GM23338 (cell line): ENCODE measurements around the gene SIRPB2. TPM values are rescaled to one million over a fixed set of nuclear protein-coding genes. Genes with fewer than 3 reads are reported as not detected.

ENCODE experiments used
- ATAC-seq: fragments of 200-7000 bp; cut with Tn5 transposase; 3 replicates; pipeline ENCODE4 v1.9.1; 2020
- DNase-seq: peaks from one replicate; pipeline ENCODE4 v3.0.0-alpha.2; 2015; ENCODE audit warnings: low spot score
- H2AFZ ChIP-seq: fragments of 200-600 bp; sonication (generic); 2 replicates; pipeline ENCODE4 v1.8.0; 2016; ENCODE audit warnings: antibody characterized with exemption, mild to moderate bottlenecking, moderate library complexity
- H3F3A ChIP-seq: fragments of 200-600 bp; sonication (generic); replicated peaks from 2 replicates; pipeline ENCODE4 v1.8.0; 2017; ENCODE audit warnings: antibody characterized with exemption, mixed run types, low read depth
- H3K27ac ChIP-seq: fragments of 200-600 bp; sonication (generic); 2 replicates; pipeline ENCODE4 v1.6.1; 2016; ENCODE audit warnings: low read depth
- H3K27me3 ChIP-seq: fragments of 200-600 bp; sonication (generic); 2 replicates; pipeline ENCODE4 v1.8.0; 2016; ENCODE audit warnings: mild to moderate bottlenecking, mixed run types, moderate library complexity; ENCODE audit not compliant: insufficient read depth
- H3K36me3 ChIP-seq: fragments of 200-600 bp; sonication (generic); 2 replicates; pipeline ENCODE4 v1.8.0; 2016; ENCODE audit warnings: mild to moderate bottlenecking; ENCODE audit not compliant: insufficient read depth
- H3K4me1 ChIP-seq: fragments of 200-600 bp; sonication (generic); 2 replicates; pipeline ENCODE4 v1.8.0; 2016; ENCODE audit warnings: mild to moderate bottlenecking, moderate library complexity; ENCODE audit not compliant: insufficient read depth
- H3K4me2 ChIP-seq: fragments of 200-600 bp; sonication (generic); 2 replicates; pipeline ENCODE4 v1.7.1; 2017; ENCODE audit warnings: mixed run types
- H3K4me3 ChIP-seq: fragments of 200-600 bp; sonication (generic); 2 replicates; pipeline ENCODE4 v1.6.1; 2016; ENCODE audit warnings: mixed run types
- H3K79me2 ChIP-seq: fragments of 200-600 bp; sonication (generic); replicated peaks from 2 replicates; pipeline ENCODE4 v1.8.0; 2017; ENCODE audit warnings: mild to moderate bottlenecking; ENCODE audit not compliant: insufficient read depth
- H3K9me2 ChIP-seq: fragments of 200-600 bp; sonication (generic); 2 replicates; pipeline ENCODE4 v1.8.0; 2017; ENCODE audit not compliant: insufficient read depth
- H4K20me1 ChIP-seq: fragments of 200-600 bp; sonication (generic); replicated peaks from 2 replicates; pipeline ENCODE4 v1.8.0; 2017; ENCODE audit warnings: mild to moderate bottlenecking; ENCODE audit not compliant: insufficient read depth
- H3K27ac Mint-ChIP-seq: 2 replicates; pipeline ENCODE4 v1.8.0; 2020; ENCODE audit warnings: inconsistent platforms, mild to moderate bottlenecking, moderate library complexity, mixed read lengths
- H3K27me3 Mint-ChIP-seq: 3 replicates; pipeline ENCODE4 v1.8.0; 2022; ENCODE audit warnings: low read depth, mild to moderate bottlenecking, moderate library complexity, mixed read lengths, inconsistent platforms; ENCODE audit not compliant: insufficient read depth, poor library complexity
- H3K36me3 Mint-ChIP-seq: 3 replicates; pipeline ENCODE4 v1.8.0; 2021; ENCODE audit warnings: low read depth, mild to moderate bottlenecking, inconsistent platforms, moderate library complexity, mixed read lengths
- H3K4me1 Mint-ChIP-seq: 3 replicates; pipeline ENCODE4 v1.8.0; 2020; ENCODE audit warnings: mild to moderate bottlenecking, inconsistent platforms, mixed read lengths
- H3K4me3 Mint-ChIP-seq: 3 replicates; pipeline ENCODE4 v1.8.0; 2021; ENCODE audit warnings: moderate library complexity, mild to moderate bottlenecking, inconsistent platforms, mixed read lengths
- H3K9me3 Mint-ChIP-seq: 3 replicates; pipeline ENCODE4 v1.8.0; 2020; ENCODE audit warnings: moderate library complexity, mild to moderate bottlenecking, inconsistent platforms, mixed read lengths
- CREB1 ChIP-seq: fragments of 250-450 bp; sonication (Bioruptor Pico); IDR thresholded peaks from 2 replicates; pipeline ENCODE4 v1.5.0; 2020; ENCODE audit warnings: low read depth, mild to moderate bottlenecking, moderate library complexity
- CTCF ChIP-seq, 2 experiments: fragments of 200-600 bp in 1 of 2; sonication (generic) in 1 of 2; conservative IDR thresholded peaks; 2 replicates each; pipeline versions ENCODE4 v1.5.1 to v1.6.1; 2016 to 2017; ENCODE audit warnings: antibody characterized with exemption in 2 of 2, low read depth in 2 of 2, mild to moderate bottlenecking in 2 of 2, moderate library complexity in 1 of 2
- ETS1 ChIP-seq: IDR thresholded peaks from 2 replicates; pipeline ENCODE4 v1.6.1; 2016; ENCODE audit warnings: antibody characterized with exemption
- EZH2 ChIP-seq: fragments of 200-600 bp; sonication (generic); IDR thresholded peaks from one replicate; pipeline ENCODE4 v1.8.0; 2017; ENCODE audit warnings: antibody characterized with exemption, mild to moderate bottlenecking, low read depth; ENCODE audit not compliant: unreplicated experiment
- EZH2phosphoT487 ChIP-seq: fragments of 200-600 bp; sonication (generic); IDR thresholded peaks from one replicate; pipeline ENCODE4 v1.8.1; 2018; ENCODE audit warnings: antibody characterized with exemption; ENCODE audit not compliant: unreplicated experiment
- JUNB ChIP-seq: IDR thresholded peaks from one replicate; pipeline ENCODE4 v1.6.1; 2016; ENCODE audit warnings: antibody characterized with exemption; ENCODE audit not compliant: unreplicated experiment
- NANOG ChIP-seq: IDR thresholded peaks from 2 replicates; pipeline ENCODE4 v1.6.1; 2016; ENCODE audit warnings: antibody characterized with exemption, borderline replicate concordance
- POLR2AphosphoS5 ChIP-seq: IDR thresholded peaks from 2 replicates; pipeline ENCODE4 v1.6.1; 2016; ENCODE audit warnings: antibody characterized with exemption, low read depth
- REST ChIP-seq: IDR thresholded peaks from one replicate; pipeline ENCODE4 v1.6.1; 2018; ENCODE audit warnings: antibody characterized with exemption; ENCODE audit not compliant: unreplicated experiment
- STAT1 ChIP-seq: IDR thresholded peaks from one replicate; pipeline ENCODE4 v1.6.1; 2016; ENCODE audit warnings: antibody characterized with exemption; ENCODE audit not compliant: unreplicated experiment
- ZNF114 ChIP-seq: fragments of 250-450 bp; sonication (Bioruptor Pico); IDR thresholded peaks from 2 replicates; pipeline ENCODE4 v1.5.0; 2020; ENCODE audit warnings: mild to moderate bottlenecking, moderate library complexity
- ZNF331 ChIP-seq: fragments of 250-450 bp; sonication (Bioruptor Pico); IDR thresholded peaks from 2 replicates; pipeline ENCODE4 v1.5.0; 2020; ENCODE audit warnings: low read depth, mild to moderate bottlenecking, moderate library complexity
- polyA plus RNA-seq: library from polyadenylated mRNA; unstranded; fragments of >200 nt; fragmentation: Nextera tagmentation; extraction: Ambion mirVana; gene quantifications from 2 replicates; pipeline ENCODE4 v1.2.1, GENCODE V29; 2016
- total RNA-seq: library from RNA; depleted of rRNA; stranded (reverse); fragments of >200 nt; shearing (Covaris generic); gene quantifications from 2 replicates; pipeline ENCODE4 v1.2.3, GENCODE V29; 2014
- TF ChIP-seq, protein P1 (sequence below): fragments of 250-450 bp; sonication (Bioruptor Pico); IDR thresholded peaks from 2 replicates; pipeline ENCODE4 v1.5.0; 2020; ENCODE audit warnings: mild to moderate bottlenecking, moderate library complexity

Gene SIRPB2
- total and polyA plus RNA-seq, 2 experiments from 2014 or later, result 0.29 TPM; not detected in 1

- no peaks in the 10 kb centered on the region for H3K4me1 ChIP-seq
- no peak overlapping the region for H3K27ac ChIP-seq
- H2AFZ ChIP-seq, result no peak overlapping the region
- H3K4me2 ChIP-seq, result no peak overlapping the region
- H3K27ac Mint-ChIP-seq, result no peak overlapping the region
- no peaks in the 10 kb centered on the region for H3K27me3 ChIP-seq
- H3K4me1 Mint-ChIP-seq, result no peaks in the 10 kb centered on the region
- H3K36me3 Mint-ChIP-seq, result no peaks in the 10 kb centered on the region
- H3K79me2 ChIP-seq, result no peaks in the 10 kb centered on the region
- TF ChIP-seq CTCF (conservative IDR thresholded peaks at IDR 0.05; ENCODE audit: low read depth in 2 of 2) (no peak), CREB1 (CRISPR knock-in tag) (no peak), ZNF331 (CRISPR knock-in tag) (no peak), JUNB (no peak), ETS1 (no peak), STAT1 (no peak), NANOG (no peak), REST (no peak), POLR2AphosphoS5 (no peak), ZNF114 (CRISPR knock-in tag) (no peak), EZH2phosphoT487 (no peak), EZH2 (no peak)
- TF ChIP-seq, protein P1, sequence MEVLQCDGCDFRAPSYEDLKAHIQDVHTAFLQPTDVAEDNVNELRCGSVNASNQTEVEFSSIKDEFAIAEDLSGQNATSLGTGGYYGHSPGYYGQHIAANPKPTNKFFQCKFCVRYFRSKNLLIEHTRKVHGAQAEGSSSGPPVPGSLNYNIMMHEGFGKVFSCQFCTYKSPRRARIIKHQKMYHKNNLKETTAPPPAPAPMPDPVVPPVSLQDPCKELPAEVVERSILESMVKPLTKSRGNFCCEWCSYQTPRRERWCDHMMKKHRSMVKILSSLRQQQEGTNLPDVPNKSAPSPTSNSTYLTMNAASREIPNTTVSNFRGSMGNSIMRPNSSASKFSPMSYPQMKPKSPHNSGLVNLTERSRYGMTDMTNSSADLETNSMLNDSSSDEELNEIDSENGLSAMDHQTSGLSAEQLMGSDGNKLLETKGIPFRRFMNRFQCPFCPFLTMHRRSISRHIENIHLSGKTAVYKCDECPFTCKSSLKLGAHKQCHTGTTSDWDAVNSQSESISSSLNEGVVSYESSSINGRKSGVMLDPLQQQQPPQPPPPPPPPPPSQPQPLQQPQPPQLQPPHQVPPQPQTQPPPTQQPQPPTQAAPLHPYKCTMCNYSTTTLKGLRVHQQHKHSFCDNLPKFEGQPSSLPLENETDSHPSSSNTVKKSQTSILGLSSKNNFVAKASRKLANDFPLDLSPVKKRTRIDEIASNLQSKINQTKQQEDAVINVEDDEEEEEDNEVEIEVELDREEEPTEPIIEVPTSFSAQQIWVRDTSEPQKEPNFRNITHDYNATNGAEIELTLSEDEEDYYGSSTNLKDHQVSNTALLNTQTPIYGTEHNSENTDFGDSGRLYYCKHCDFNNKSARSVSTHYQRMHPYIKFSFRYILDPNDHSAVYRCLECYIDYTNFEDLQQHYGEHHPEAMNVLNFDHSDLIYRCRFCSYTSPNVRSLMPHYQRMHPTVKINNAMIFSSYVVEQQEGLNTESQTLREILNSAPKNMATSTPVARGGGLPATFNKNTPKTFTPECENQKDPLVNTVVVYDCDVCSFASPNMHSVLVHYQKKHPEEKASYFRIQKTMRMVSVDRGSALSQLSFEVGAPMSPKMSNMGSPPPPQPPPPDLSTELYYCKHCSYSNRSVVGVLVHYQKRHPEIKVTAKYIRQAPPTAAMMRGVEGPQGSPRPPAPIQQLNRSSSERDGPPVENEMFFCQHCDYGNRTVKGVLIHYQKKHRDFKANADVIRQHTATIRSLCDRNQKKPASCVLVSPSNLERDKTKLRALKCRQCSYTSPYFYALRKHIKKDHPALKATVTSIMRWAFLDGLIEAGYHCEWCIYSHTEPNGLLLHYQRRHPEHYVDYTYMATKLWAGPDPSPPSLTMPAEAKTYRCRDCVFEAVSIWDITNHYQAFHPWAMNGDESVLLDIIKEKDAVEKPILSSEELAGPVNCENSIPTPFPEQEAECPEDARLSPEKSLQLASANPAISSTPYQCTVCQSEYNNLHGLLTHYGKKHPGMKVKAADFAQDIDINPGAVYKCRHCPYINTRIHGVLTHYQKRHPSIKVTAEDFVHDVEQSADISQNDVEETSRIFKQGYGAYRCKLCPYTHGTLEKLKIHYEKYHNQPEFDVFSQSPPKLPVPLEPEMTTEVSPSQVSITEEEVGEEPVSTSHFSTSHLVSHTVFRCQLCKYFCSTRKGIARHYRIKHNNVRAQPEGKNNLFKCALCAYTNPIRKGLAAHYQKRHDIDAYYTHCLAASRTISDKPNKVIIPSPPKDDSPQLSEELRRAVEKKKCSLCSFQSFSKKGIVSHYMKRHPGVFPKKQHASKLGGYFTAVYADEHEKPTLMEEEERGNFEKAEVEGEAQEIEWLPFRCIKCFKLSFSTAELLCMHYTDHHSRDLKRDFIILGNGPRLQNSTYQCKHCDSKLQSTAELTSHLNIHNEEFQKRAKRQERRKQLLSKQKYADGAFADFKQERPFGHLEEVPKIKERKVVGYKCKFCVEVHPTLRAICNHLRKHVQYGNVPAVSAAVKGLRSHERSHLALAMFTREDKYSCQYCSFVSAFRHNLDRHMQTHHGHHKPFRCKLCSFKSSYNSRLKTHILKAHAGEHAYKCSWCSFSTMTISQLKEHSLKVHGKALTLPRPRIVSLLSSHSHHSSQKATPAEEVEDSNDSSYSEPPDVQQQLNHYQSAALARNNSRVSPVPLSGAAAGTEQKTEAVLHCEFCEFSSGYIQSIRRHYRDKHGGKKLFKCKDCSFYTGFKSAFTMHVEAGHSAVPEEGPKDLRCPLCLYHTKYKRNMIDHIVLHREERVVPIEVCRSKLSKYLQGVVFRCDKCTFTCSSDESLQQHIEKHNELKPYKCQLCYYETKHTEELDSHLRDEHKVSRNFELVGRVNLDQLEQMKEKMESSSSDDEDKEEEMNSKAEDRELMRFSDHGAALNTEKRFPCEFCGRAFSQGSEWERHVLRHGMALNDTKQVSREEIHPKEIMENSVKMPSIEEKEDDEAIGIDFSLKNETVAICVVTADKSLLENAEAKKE (CRISPR knock-in tag), result no peak
- H3K4me3 ChIP-seq, result no peak overlapping the region
- no peaks in the 10 kb centered on the region; the same call in 1 of the 3 replicates for H3K9me3 Mint-ChIP-seq
- no peaks in the 10 kb centered on the region for H3K9me2 ChIP-seq
- peaks cover 4% of the 10 kb centered on the region for H3K27me3 Mint-ChIP-seq
- no peaks in the 10 kb centered on the region for H3K36me3 ChIP-seq
- no peak for DNase-seq
- no peaks in the 10 kb centered on the region for H4K20me1 ChIP-seq
- H3K4me3 Mint-ChIP-seq, result no peak overlapping the region
- no peak for ATAC-seq
- H3F3A ChIP-seq, result no peaks in the 10 kb centered on the region
Measured at GRCh38 chr20:1537731-1538058, 46.5 kb upstream of the SIRPB2 start.
